PFSK-1 (cell line): Measurements from ENCODE around the gene HOXB3.

ENCODE experiments used
- POLR2AphosphoS5 ChIP-seq: IDR thresholded peaks from 2 replicates; pipeline ENCODE4 v1.6.1; 2012; ENCODE audit warnings: low read depth, mild to moderate bottlenecking, control low read depth, low read length, moderate library complexity
- REST ChIP-seq, 2 experiments: IDR thresholded peaks; 2 replicates each; pipeline versions ENCODE4 v1.6.1 to v1.8.0; 2011 to 2012; ENCODE audit warnings: low read depth in 2 of 2, low read length in 2 of 2, control low read depth in 1 of 2, inconsistent platforms in 1 of 2, mild to moderate bottlenecking in 1 of 2, moderate library complexity in 1 of 2; ENCODE audit not compliant: insufficient read depth in 1 of 2

- TF ChIP-seq POLR2AphosphoS5: no peak
- TF ChIP-seq REST (IDR thresholded peaks at IDR 0.05; ENCODE audit: insufficient read depth in 1 of 2, low read depth in 2 of 2, low read length in 2 of 2): no peak
Observed at GRCh38 chr17:48558057-48558830, 31.8 kb downstream of the HOXB3 start.
